GM21367 (cell line): Measurements from ENCODE around the gene SLC4A8.

ENCODE experiments used
- ATAC-seq: cut with Tn5 transposase; IDR thresholded peaks from one replicate; pipeline ENCODE4 v1.9.1; 2021; ENCODE audit not compliant: unreplicated experiment

SLC4A8 gene

GRCh38 chr12:51395283-51396230 is 29.1 kb upstream of the SLC4A8 start:
- no peak for ATAC-seq

- no peak for ATAC-seq
These were observed 27.0 kb upstream of the SLC4A8 start for GRCh38 chr12:51397670-51398069.

GRCh38 chr12:51399891-51400290 is 24.7 kb upstream of the SLC4A8 start:
- ATAC-seq: no peak

GRCh38 chr12:51401020-51401419 is 23.6 kb upstream of the SLC4A8 start:
- no peak for ATAC-seq

- no peak for ATAC-seq
These were observed 23.1 kb upstream of the SLC4A8 start for GRCh38 chr12:51401486-51401885.

GRCh38 chr12:51401900-51402299 is 22.7 kb upstream of the SLC4A8 start:
- no peak for ATAC-seq

- no peak for ATAC-seq
These were observed 21.5 kb upstream of the SLC4A8 start for GRCh38 chr12:51403159-51403558.

GRCh38 chr12:51403681-51404136 is 20.9 kb upstream of the SLC4A8 start:
- no peak for ATAC-seq

- no peak for ATAC-seq
These were observed 20.0 kb upstream of the SLC4A8 start for GRCh38 chr12:51404627-51405026.

- ATAC-seq: no peak
These were observed 18.8 kb upstream of the SLC4A8 start for GRCh38 chr12:51405801-51406207.

GRCh38 chr12:51406290-51406689 is 18.3 kb upstream of the SLC4A8 start:
- no peak for ATAC-seq

GRCh38 chr12:51406859-51407258 is 17.8 kb upstream of the SLC4A8 start:
- ATAC-seq: no peak

- ATAC-seq: no peak
These were observed 17.0 kb upstream of the SLC4A8 start for GRCh38 chr12:51407604-51408003.

GRCh38 chr12:51409846-51410245 is 14.8 kb upstream of the SLC4A8 start:
- no peak for ATAC-seq

GRCh38 chr12:51413149-51413548 is 11.5 kb upstream of the SLC4A8 start:
- ATAC-seq: no peak

GRCh38 chr12:51413791-51414190 is 10.8 kb upstream of the SLC4A8 start:
- ATAC-seq: no peak

GRCh38 chr12:51415931-51416330 is 8.7 kb upstream of the SLC4A8 start:
- ATAC-seq: no peak

- ATAC-seq: no peak
These were observed 6.8 kb upstream of the SLC4A8 start for GRCh38 chr12:51417826-51418225.

- no peak for ATAC-seq
These were observed 5.0 kb upstream of the SLC4A8 start for GRCh38 chr12:51419425-51420193.

- ATAC-seq: no peak
These were observed 3.3 kb upstream of the SLC4A8 start for GRCh38 chr12:51421266-51421884.

GRCh38 chr12:51424094-51424661 is 453 bp upstream of the SLC4A8 start:
- no peak for ATAC-seq
